Psoas muscle (tissue), 8 donors: Measurements from ENCODE around the gene SPTB. TPM values are rescaled to one million over a fixed set of nuclear protein-coding genes. Genes with fewer than 3 reads are reported as not detected.

ENCODE experiments used
- ATAC-seq, 4 donors: fragments of 200-7000 bp; cut with Tn5 transposase; one replicate each; pipeline ENCODE4 v1.9.1; 2020; ENCODE audit warnings: moderate library complexity in 3 of 4, mild to moderate bottlenecking in 2 of 4
- DNase-seq, 2 donors: peaks; one replicate each; pipeline ENCODE4 v3.0.0-alpha.2; 2020
- H3K27ac ChIP-seq: fragments of 200-600 bp; one replicate; pipeline ENCODE4 v1.8.0; 2022
- H3K27me3 ChIP-seq, 3 donors: fragments of 200-600 bp in 1 of 3; one replicate each; pipeline versions ENCODE4 v1.6.1 to v1.8.0; 2013 to 2022; ENCODE audit warnings: low read length in 2 of 3, mild to moderate bottlenecking in 2 of 3, moderate library complexity in 1 of 3; ENCODE audit not compliant: insufficient read depth in 3 of 3
- H3K36me3 ChIP-seq, 2 donors: fragments of 200-600 bp in 1 of 2; one replicate each; pipeline versions ENCODE4 v1.6.1 to v1.8.0; 2013 to 2022; ENCODE audit warnings: low read depth in 1 of 2, mild to moderate bottlenecking in 1 of 2, moderate library complexity in 1 of 2; ENCODE audit not compliant: insufficient read depth in 1 of 2
- H3K4me1 ChIP-seq: fragments of 200-600 bp; one replicate; pipeline ENCODE4 v1.8.0; 2022
- H3K4me3 ChIP-seq: fragments of 200-600 bp; one replicate; pipeline ENCODE4 v1.8.0; 2022; ENCODE audit warnings: mild to moderate bottlenecking
- H3K9me3 ChIP-seq: fragments of 200-600 bp; one replicate; pipeline ENCODE4 v1.8.0; 2022
- WGBS, 3 donors: extraction: QIAGEN DNeasy Blood & Tissue Kit; methylation state at CpG; one replicate each; pipeline versions ENCODE4 v1.1.6 to v1.1.7; 2013; 5-methylcytosine and 5-hydroxymethylcytosine counted together
- intact Hi-C, 2 donors: fragments of 100-400 bp; cut with DNase I; formaldehyde crosslinking; loops; one replicate each; pipeline versions ENCODE4 v1.11.0 to v1.14.2; 2022
- polyA plus RNA-seq, 3 donors: library from polyadenylated mRNA; stranded (reverse); fragments of 200-250 nt; gene quantifications; one replicate each; pipeline ENCODE4 v1.2.3, GENCODE V29; 2013
- total RNA-seq, 4 donors: library from RNA; stranded (reverse); fragmentation: NEBNext Ultra II Directional in 2 of 4; extraction: Animal tissue kit (Norgen Biotek cat#: 25700) in 2 of 4; gene quantifications; one replicate each; pipeline versions ENCODE4 v1.2.1 to v1.2.4, GENCODE V29; 2021 to 2023
- TF ChIP-seq, protein P1 (sequence below): fragments of 200-600 bp; IDR thresholded peaks from one replicate; pipeline ENCODE4 v1.8.0; 2022; ENCODE audit warnings: antibody characterized with exemption
- donor health status: healthy with polysubstance abuse.
- donor health status: DM: no; HTN: no; CAD: no; lungs with moderate emphysema.
- donor health status: Bipolar disorder and iron deficiency.
- donor health status: healthy.
- donor health status: DM: yes; HTN: yes; CAD: no.
- donor health status: DM: no; HTN: no; CAD: no.
- donor health status: DM: no; HTN: no; CAD: no.
- donor health status: DM: yes; HTN: yes; CAD: no.

SPTB gene
- total and polyA plus RNA-seq, 7 donors: 43.4 to 540 (median 374) TPM

GRCh38 chr14:64834965-64835364 lies 44.7 kb downstream of the SPTB start:
- no peak for DNase-seq
- Histone ChIP-seq H3K27ac (peak overlapping the region; percentile 96), H3K4me1 (peaks cover 69% of the 10 kb centered on the region), H3K9me3 (no peaks in the 10 kb centered on the region), H3K4me3 (no peak overlapping the region), H3K27me3 (no peaks in the 10 kb centered on the region), H3K36me3 (no peaks in the 10 kb centered on the region)
- intact Hi-C loops: no loop called here
- TF ChIP-seq, protein P1, sequence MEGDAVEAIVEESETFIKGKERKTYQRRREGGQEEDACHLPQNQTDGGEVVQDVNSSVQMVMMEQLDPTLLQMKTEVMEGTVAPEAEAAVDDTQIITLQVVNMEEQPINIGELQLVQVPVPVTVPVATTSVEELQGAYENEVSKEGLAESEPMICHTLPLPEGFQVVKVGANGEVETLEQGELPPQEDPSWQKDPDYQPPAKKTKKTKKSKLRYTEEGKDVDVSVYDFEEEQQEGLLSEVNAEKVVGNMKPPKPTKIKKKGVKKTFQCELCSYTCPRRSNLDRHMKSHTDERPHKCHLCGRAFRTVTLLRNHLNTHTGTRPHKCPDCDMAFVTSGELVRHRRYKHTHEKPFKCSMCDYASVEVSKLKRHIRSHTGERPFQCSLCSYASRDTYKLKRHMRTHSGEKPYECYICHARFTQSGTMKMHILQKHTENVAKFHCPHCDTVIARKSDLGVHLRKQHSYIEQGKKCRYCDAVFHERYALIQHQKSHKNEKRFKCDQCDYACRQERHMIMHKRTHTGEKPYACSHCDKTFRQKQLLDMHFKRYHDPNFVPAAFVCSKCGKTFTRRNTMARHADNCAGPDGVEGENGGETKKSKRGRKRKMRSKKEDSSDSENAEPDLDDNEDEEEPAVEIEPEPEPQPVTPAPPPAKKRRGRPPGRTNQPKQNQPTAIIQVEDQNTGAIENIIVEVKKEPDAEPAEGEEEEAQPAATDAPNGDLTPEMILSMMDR: no peak
- peak in 3 of 4 donors; percentile 56 to 70 (median 68) for ATAC-seq
- 41 to 60% (median 46%) methylated on average over 3 of the region's 3 CpGs for whole genome bisulfite sequencing, 3 donors

DNA sequence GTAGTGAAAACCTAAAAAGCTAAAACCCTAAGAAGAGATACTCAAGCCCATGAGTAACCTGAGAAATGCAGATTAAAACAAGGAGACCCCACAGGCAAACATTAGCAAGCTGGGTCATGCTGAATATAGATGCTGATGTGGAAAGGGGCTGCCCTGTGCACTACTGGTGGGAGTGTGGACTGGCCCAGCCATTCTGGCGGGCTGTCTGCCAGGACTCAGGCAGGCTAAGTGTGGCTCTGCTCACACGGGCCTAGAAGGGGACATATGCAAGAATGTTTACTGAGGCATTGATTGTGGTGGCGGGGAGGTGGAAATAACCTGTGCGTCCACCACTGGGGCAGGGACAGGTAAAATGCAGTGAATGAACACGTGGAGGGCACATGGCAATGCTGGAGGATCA lies 48.3 kb downstream of the SPTB start:
- ATAC-seq: no peak
- no peaks in the 10 kb centered on the region for H3K27me3 ChIP-seq

DNA sequence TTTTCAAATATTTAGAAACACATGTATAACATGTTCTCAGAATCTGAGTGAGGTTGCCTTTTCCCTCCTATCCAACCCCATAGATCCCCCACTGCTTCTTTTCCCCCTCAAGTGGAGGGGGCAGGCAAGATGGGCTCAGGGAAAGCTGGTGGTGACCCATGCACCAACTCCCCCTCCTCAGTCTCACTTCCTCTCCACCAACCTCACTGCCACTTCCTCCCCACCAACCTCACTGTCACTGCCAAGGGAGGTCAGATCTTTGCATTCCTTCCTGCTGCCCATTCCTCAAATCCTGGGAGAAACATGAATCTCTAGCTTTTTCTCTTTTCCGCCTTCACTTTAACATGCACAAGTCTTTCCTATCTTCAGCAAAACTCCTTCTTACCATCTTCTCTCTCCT lies 48.7 kb downstream of the SPTB start:
- H3K27ac ChIP-seq: peak overlapping the region; percentile 96

More for the DNA sequence above, 48.3 kb downstream of the SPTB start:
- TF ChIP-seq, protein P1: no peak
- H3K4me1 ChIP-seq: peaks cover 60% of the 10 kb centered on the region
- DNase-seq: no peak
- no peaks in the 10 kb centered on the region for H3K9me3 ChIP-seq
- intact Hi-C loops: no loop called here
- 70 to 73% (median 70%) methylated on average over 5 of the region's 5 CpGs for WGBS, 3 donors
- H3K4me3 ChIP-seq: no peak overlapping the region
- H3K36me3 ChIP-seq: no peaks in the 10 kb centered on the region
- H3K27ac ChIP-seq: peak overlapping the region; percentile 96

GRCh38 chr14:64828071-64828470 lies 51.6 kb downstream of the SPTB start:
- DNase-seq: no peak
- H3K36me3 ChIP-seq: no peaks in the 10 kb centered on the region
- peaks cover 50% of the 10 kb centered on the region for H3K4me1 ChIP-seq
- intact Hi-C loops: loop anchor here in 1 of 2 donors (5.0 to 10.0 kb wide), 2 partner anchors 49 to 157 kb away; partner anchors contain the start of genes FNTB and SPTB
- 21 to 39% (median 27%) methylated on average over 3 of the region's 3 CpGs for WGBS, 3 donors
- H3K27me3 ChIP-seq: no peaks in the 10 kb centered on the region
- peak in 3 of 4 donors; percentile 3 to 33 (median 31) for ATAC-seq
- H3K4me3 ChIP-seq: no peak overlapping the region
- no peaks in the 10 kb centered on the region for H3K9me3 ChIP-seq
- TF ChIP-seq, protein P1: no peak
- H3K27ac ChIP-seq: peak overlapping the region; percentile 96

More for the DNA sequence above, 48.7 kb downstream of the SPTB start:
- no peak for DNase-seq
- 84 to 87% (median 87%) methylated on average over 1 of the region's 1 CpG for WGBS, 3 donors
- H3K4me3 ChIP-seq: no peak overlapping the region
- no peaks in the 10 kb centered on the region for H3K36me3 ChIP-seq
- intact Hi-C loops: no loop called here
- H3K4me1 ChIP-seq: peaks cover 55% of the 10 kb centered on the region
- TF ChIP-seq, protein P1: no peak
- H3K9me3 ChIP-seq: no peaks in the 10 kb centered on the region
- no peaks in the 10 kb centered on the region for H3K27me3 ChIP-seq
- ATAC-seq: no peak

GRCh38 chr14:64826845-64827244 lies 52.9 kb downstream of the SPTB start:
- peak overlapping the region; percentile 51 for H3K4me3 ChIP-seq
- WGBS, 3 donors: 66 to 81% (median 72%) methylated on average over 6 of the region's 6 CpGs
- H3K27ac ChIP-seq: peak overlapping the region; percentile 96
- H3K27me3 ChIP-seq: no peaks in the 10 kb centered on the region
- H3K36me3 ChIP-seq: peaks cover 0 to 3% of the 10 kb centered on the region in 2 donors
- DNase-seq: peak; percentile 50 to 68
- H3K4me1 ChIP-seq: peaks cover 46% of the 10 kb centered on the region
- no peaks in the 10 kb centered on the region for H3K9me3 ChIP-seq
- intact Hi-C loops: loop anchor here in 1 of 2 donors (5.0 to 10.0 kb wide), 2 partner anchors 50 to 158 kb away; partner anchors contain the start of genes FNTB and SPTB
- TF ChIP-seq, protein P1: peak; percentile 16
- peak; percentile 34 to 74 (median 58) for ATAC-seq
